ENCODE results near the gene SIPA1L3. TPM values are rescaled to one million over a fixed set of nuclear protein-coding genes. Genes with fewer than 3 reads are reported as not detected.

The SIPA1L3 gene
- total RNA-seq, 1 donor from 2014 or later, result 8.8 TPM

GRCh38 chr19:38255383-38256014 lies 348.5 kb downstream of the SIPA1L3 start:
- TF ChIP-seq, protein P1, sequence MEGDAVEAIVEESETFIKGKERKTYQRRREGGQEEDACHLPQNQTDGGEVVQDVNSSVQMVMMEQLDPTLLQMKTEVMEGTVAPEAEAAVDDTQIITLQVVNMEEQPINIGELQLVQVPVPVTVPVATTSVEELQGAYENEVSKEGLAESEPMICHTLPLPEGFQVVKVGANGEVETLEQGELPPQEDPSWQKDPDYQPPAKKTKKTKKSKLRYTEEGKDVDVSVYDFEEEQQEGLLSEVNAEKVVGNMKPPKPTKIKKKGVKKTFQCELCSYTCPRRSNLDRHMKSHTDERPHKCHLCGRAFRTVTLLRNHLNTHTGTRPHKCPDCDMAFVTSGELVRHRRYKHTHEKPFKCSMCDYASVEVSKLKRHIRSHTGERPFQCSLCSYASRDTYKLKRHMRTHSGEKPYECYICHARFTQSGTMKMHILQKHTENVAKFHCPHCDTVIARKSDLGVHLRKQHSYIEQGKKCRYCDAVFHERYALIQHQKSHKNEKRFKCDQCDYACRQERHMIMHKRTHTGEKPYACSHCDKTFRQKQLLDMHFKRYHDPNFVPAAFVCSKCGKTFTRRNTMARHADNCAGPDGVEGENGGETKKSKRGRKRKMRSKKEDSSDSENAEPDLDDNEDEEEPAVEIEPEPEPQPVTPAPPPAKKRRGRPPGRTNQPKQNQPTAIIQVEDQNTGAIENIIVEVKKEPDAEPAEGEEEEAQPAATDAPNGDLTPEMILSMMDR (IDR thresholded peaks at IDR 0.05; ENCODE audit: borderline replicate concordance), result no peak
- Histone ChIP-seq H3K27me3 (ENCODE audit: low read depth) (peaks cover 14% of the 10 kb centered on the region), H3K4me1 (peaks cover 56% of the 10 kb centered on the region), H3K4me3 (peak overlapping the region; percentile 82), H3K27ac (replicated peaks) (peak overlapping the region; percentile 95), H3K36me3 (no peaks in the 10 kb centered on the region), H3K9me3 (replicated peaks) (no peaks in the 10 kb centered on the region)
- no peak for DNase-seq
- intact Hi-C loops (cut with micrococcal nuclease), result no loop called here

Other genes with a start within 250 kb of the SIPA1L3 start
- 6.6 TPM for gene ZNF607, start 187.4 kb upstream of the SIPA1L3 start, total RNA-seq
- gene ZNF573, start 127.6 kb upstream of the SIPA1L3 start, total RNA-seq, result 9.8 TPM
- not detected for gene WDR87, start 614 bp upstream of the SIPA1L3 start, total RNA-seq